H9 (cell line): ENCODE results near the gene PRKAG1. TPM values are rescaled to one million over a fixed set of nuclear protein-coding genes. Genes with fewer than 3 reads are reported as not detected.
A peak's percentile ranks its signal among the peaks of the same experiment; 100 is the strongest.

ENCODE experiments used
- DNase-seq: peaks from one replicate; pipeline ENCODE4 v3.0.0-alpha.2; 2017
- H2AFZ ChIP-seq: one replicate; pipeline ENCODE4 v1.6.1; 2013; ENCODE audit warnings: mild to moderate bottlenecking, low read length, control low read depth, moderate library complexity
- H2AK5ac ChIP-seq: 2 replicates; pipeline ENCODE4 v1.6.1; 2013; ENCODE audit warnings: low read length, control low read depth, mixed read lengths; ENCODE audit not compliant: insufficient read length
- H2BK120ac ChIP-seq: one replicate; pipeline ENCODE4 v1.6.1; 2013; ENCODE audit warnings: low read depth, mild to moderate bottlenecking, low read length, control low read depth, inconsistent platforms; ENCODE audit not compliant: poor library complexity, severe bottlenecking
- H2BK12ac ChIP-seq: 2 replicates; pipeline ENCODE4 v1.6.1; 2013; ENCODE audit warnings: low read length, control low read depth, mixed read lengths, low read depth; ENCODE audit not compliant: insufficient read length
- H2BK15ac ChIP-seq: 2 replicates; pipeline ENCODE4 v1.6.1; 2013; ENCODE audit warnings: low read depth, low read length, control low read depth
- H2BK20ac ChIP-seq: one replicate; pipeline ENCODE4 v1.6.1; 2013; ENCODE audit warnings: low read depth, mild to moderate bottlenecking, low read length, control low read depth, inconsistent platforms; ENCODE audit not compliant: poor library complexity, severe bottlenecking
- H2BK5ac ChIP-seq: 2 replicates; pipeline ENCODE4 v1.6.1; 2013; ENCODE audit warnings: low read length, control low read depth, mixed read lengths; ENCODE audit not compliant: insufficient read length
- H3K14ac ChIP-seq: 2 replicates; pipeline ENCODE4 v1.6.1; 2013; ENCODE audit warnings: low read length, control low read depth; ENCODE audit not compliant: insufficient read depth
- H3K18ac ChIP-seq: 2 replicates; pipeline ENCODE4 v1.6.1; 2013; ENCODE audit warnings: low read depth, mild to moderate bottlenecking, mixed read lengths, low read length, control low read depth; ENCODE audit not compliant: insufficient read length
- H3K23ac ChIP-seq: 2 replicates; pipeline ENCODE4 v1.6.1; 2013; ENCODE audit warnings: low read length, control low read depth, mixed read lengths, low read depth; ENCODE audit not compliant: insufficient read length
- H3K23me2 ChIP-seq: 2 replicates; pipeline ENCODE4 v1.6.1; 2013; ENCODE audit warnings: low read depth, mild to moderate bottlenecking, mixed read lengths, low read length, control low read depth; ENCODE audit not compliant: insufficient read length, poor library complexity, severe bottlenecking
- H3K27ac ChIP-seq: 2 replicates; pipeline ENCODE4 v1.5.1; 2013; ENCODE audit warnings: low read length, control low read depth, mixed read lengths, low read depth; ENCODE audit not compliant: insufficient read length
- H3K27me3 ChIP-seq: 2 replicates; pipeline ENCODE4 v1.6.1; 2013; ENCODE audit warnings: low read length, control low read depth, inconsistent platforms; ENCODE audit not compliant: insufficient read depth
- H3K4ac ChIP-seq: 2 replicates; pipeline ENCODE4 v1.6.1; 2013; ENCODE audit warnings: low read depth, mild to moderate bottlenecking, control low read depth, inconsistent platforms, low read length, moderate library complexity
- H3K4me1 ChIP-seq: 2 replicates; pipeline ENCODE4 v1.6.1; 2013; ENCODE audit warnings: low read length, control low read depth, inconsistent platforms; ENCODE audit not compliant: insufficient read depth
- H3K4me2 ChIP-seq: 2 replicates; pipeline ENCODE4 v1.6.1; 2013; ENCODE audit warnings: low read length, control low read depth, mixed read lengths; ENCODE audit not compliant: insufficient read length, insufficient read depth
- H3K56ac ChIP-seq: 2 replicates; pipeline ENCODE4 v1.6.1; 2013; ENCODE audit warnings: low read depth, mild to moderate bottlenecking, mixed read lengths, low read length, control low read depth; ENCODE audit not compliant: insufficient read length
- H3K79me1 ChIP-seq: 2 replicates; pipeline ENCODE4 v1.6.1; 2013; ENCODE audit warnings: low read depth, mild to moderate bottlenecking, moderate library complexity, low read length, control low read depth, inconsistent platforms; ENCODE audit not compliant: insufficient read depth, poor library complexity, severe bottlenecking
- H3K79me2 ChIP-seq: 2 replicates; pipeline ENCODE4 v1.6.1; 2013; ENCODE audit warnings: low read length, control low read depth, inconsistent platforms; ENCODE audit not compliant: insufficient read depth
- H3K9ac ChIP-seq: 2 replicates; pipeline ENCODE4 v1.6.1; 2013; ENCODE audit warnings: low read length, control low read depth, mixed read lengths; ENCODE audit not compliant: insufficient read length; ENCODE audit errors: extremely low read depth
- H3K9me3 ChIP-seq: one replicate; pipeline ENCODE4 v1.6.1; 2013; ENCODE audit warnings: low read depth, low read length, inconsistent platforms; ENCODE audit not compliant: control insufficient read depth
- H3T11ph ChIP-seq: one replicate; pipeline ENCODE4 v1.6.1; 2013; ENCODE audit warnings: mild to moderate bottlenecking, low read length, control low read depth, inconsistent platforms
- H4K20me1 ChIP-seq: one replicate; pipeline ENCODE4 v1.6.1; 2013; ENCODE audit not compliant: control insufficient read depth, insufficient read length, insufficient read depth
- H4K5ac ChIP-seq: 2 replicates; pipeline ENCODE4 v1.6.1; 2013; ENCODE audit warnings: low read depth, mild to moderate bottlenecking, mixed read lengths, low read length, control low read depth; ENCODE audit not compliant: insufficient read length
- H4K8ac ChIP-seq: replicated peaks from 2 replicates; pipeline ENCODE4 v1.6.1; 2013; ENCODE audit warnings: low read length, control low read depth, mixed read lengths, low read depth; ENCODE audit not compliant: insufficient read length
- H4K91ac ChIP-seq: 2 replicates; pipeline ENCODE4 v1.6.1; 2013; ENCODE audit warnings: low read depth, mild to moderate bottlenecking, moderate library complexity, mixed read lengths, low read length, control low read depth; ENCODE audit not compliant: insufficient read length
- H3K27ac Mint-ChIP-seq, 3 experiments: 2 replicates in 2 of 3; 3 replicates in 1 of 3; pipeline ENCODE4 v1.8.0; 2020 to 2021; ENCODE audit warnings: mixed read lengths in 3 of 3, mild to moderate bottlenecking in 1 of 3, moderate library complexity in 1 of 3
- H3K27me3 Mint-ChIP-seq: 2 replicates; pipeline ENCODE4 v1.8.0; 2021; ENCODE audit warnings: low read depth, mild to moderate bottlenecking, moderate library complexity, mixed read lengths
- H3K36me3 Mint-ChIP-seq, 3 experiments: 2 replicates in 2 of 3; 3 replicates in 1 of 3; pipeline ENCODE4 v1.8.0; 2020 to 2021; ENCODE audit warnings: low read depth in 3 of 3, mixed read lengths in 3 of 3; ENCODE audit not compliant: insufficient read depth in 1 of 3
- H3K4me1 Mint-ChIP-seq, 2 experiments: 2 replicates each; pipeline ENCODE4 v1.8.0; 2020; ENCODE audit warnings: mixed read lengths in 2 of 2
- H3K4me3 Mint-ChIP-seq, 2 experiments: 2 replicates in 1 of 2; 3 replicates in 1 of 2; pipeline ENCODE4 v1.8.0; 2020 to 2021; ENCODE audit warnings: mild to moderate bottlenecking in 2 of 2, mixed read lengths in 2 of 2, moderate library complexity in 1 of 2
- H3K9me3 Mint-ChIP-seq, 2 experiments: 2 replicates in 1 of 2; 3 replicates in 1 of 2; pipeline ENCODE4 v1.8.0; 2020; ENCODE audit warnings: mild to moderate bottlenecking in 2 of 2, mixed read lengths in 2 of 2, moderate library complexity in 1 of 2
- WGBS: extraction: QIAGEN DNeasy Blood & Tissue Kit; methylation state at CpG from one replicate; pipeline ENCODE4 v1.1.7; 2013; ENCODE audit warnings: missing lambda C conversion rate, low lambda C conversion rate, mixed read lengths; ENCODE audit not compliant: insufficient read length; ENCODE audit errors: extremely low coverage; 5-methylcytosine and 5-hydroxymethylcytosine counted together
- total RNA-seq: library from RNA; stranded (reverse); gene quantifications from 2 replicates; pipeline ENCODE4 v1.2.1, GENCODE V29; 2021
- TF ChIP-seq, protein P1 (sequence below): fragments of 200-600 bp; sonication (generic); conservative IDR thresholded peaks from 3 replicates; pipeline ENCODE4 v1.8.0; 2021; ENCODE audit warnings: antibody characterized with exemption, mild to moderate bottlenecking

Gene PRKAG1
- total RNA-seq, 1 experiment from 2014 or later = 34.8 TPM

DNA sequence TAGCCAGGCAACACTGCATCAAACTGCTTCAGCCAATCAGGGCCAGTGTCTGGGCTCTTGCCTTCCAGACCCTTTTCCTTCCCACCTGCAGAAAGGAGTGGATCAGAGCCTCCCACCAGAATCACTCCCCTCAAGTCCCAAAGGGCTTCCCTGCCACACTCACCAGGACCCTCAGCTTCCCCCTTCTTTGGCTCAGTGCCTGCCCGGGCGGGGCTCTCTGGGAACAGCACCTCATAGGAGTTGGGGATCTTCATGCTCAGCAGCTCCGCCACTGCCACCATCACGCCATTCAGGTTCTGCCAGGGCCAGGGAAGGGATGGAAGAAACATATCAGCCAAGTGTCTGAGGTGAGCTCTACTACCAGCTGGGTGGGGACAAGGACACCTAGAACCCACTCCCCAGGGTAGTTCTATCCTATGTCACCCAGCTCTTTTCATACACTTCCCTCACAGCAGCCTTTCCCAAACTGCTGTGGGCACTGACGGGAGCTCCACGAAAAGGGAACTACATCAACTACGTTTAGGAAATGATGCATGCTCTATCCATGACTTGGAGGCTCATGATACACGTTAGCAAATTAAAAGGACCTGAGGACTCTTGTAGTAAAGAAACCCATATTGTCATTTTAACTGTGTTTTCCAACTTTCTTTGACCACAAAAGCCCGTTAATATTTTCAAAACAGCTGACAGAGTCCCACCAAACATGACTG, 9.4 kb upstream of the PRKAG1 start:
- no peak overlapping the region for H3K9ac ChIP-seq
- H3K23ac ChIP-seq = no peak overlapping the region
- H3K79me2 ChIP-seq = no peaks in the 10 kb centered on the region
- TF ChIP-seq, protein P1, sequence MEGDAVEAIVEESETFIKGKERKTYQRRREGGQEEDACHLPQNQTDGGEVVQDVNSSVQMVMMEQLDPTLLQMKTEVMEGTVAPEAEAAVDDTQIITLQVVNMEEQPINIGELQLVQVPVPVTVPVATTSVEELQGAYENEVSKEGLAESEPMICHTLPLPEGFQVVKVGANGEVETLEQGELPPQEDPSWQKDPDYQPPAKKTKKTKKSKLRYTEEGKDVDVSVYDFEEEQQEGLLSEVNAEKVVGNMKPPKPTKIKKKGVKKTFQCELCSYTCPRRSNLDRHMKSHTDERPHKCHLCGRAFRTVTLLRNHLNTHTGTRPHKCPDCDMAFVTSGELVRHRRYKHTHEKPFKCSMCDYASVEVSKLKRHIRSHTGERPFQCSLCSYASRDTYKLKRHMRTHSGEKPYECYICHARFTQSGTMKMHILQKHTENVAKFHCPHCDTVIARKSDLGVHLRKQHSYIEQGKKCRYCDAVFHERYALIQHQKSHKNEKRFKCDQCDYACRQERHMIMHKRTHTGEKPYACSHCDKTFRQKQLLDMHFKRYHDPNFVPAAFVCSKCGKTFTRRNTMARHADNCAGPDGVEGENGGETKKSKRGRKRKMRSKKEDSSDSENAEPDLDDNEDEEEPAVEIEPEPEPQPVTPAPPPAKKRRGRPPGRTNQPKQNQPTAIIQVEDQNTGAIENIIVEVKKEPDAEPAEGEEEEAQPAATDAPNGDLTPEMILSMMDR = no peak
- WGBS = no CpG with 5 or more reads among the region's 9 CpGs
- H2BK15ac ChIP-seq = no peak overlapping the region
- H2BK120ac ChIP-seq = no peak overlapping the region
- H2AK5ac ChIP-seq = no peak overlapping the region
- H3K9me3 ChIP-seq = no peaks in the 10 kb centered on the region
- no peak overlapping the region for H2BK5ac ChIP-seq
- no peaks in the 10 kb centered on the region; the same call in 1 of the 2 replicates for H3K27me3 ChIP-seq
- DNase-seq = no peak
- no peak overlapping the region for H3K56ac ChIP-seq
- no peak overlapping the region for H2AFZ ChIP-seq
- no peaks in the 10 kb centered on the region for H4K20me1 ChIP-seq
- H3K4me1 ChIP-seq = no peaks in the 10 kb centered on the region
- H4K5ac ChIP-seq = no peak overlapping the region
- no peak overlapping the region for H3K4ac ChIP-seq
- H3T11ph ChIP-seq = no peak overlapping the region
- no peak overlapping the region for H3K4me3 Mint-ChIP-seq
- no peak overlapping the region for H2BK12ac ChIP-seq
- H2BK20ac ChIP-seq = no peak overlapping the region
- H3K9me3 Mint-ChIP-seq = no peaks in the 10 kb centered on the region
- no peaks in the 10 kb centered on the region for H3K4me1 Mint-ChIP-seq
- H3K79me1 ChIP-seq = no peaks in the 10 kb centered on the region
- peaks cover 48 to 95% (median 86%) of the 10 kb centered on the region in 3 experiments for H3K36me3 Mint-ChIP-seq
- no peaks in the 10 kb centered on the region; the same call in 1 of the 2 replicates for H3K27me3 Mint-ChIP-seq
- no peak overlapping the region for H4K8ac ChIP-seq
- no peak overlapping the region for H3K14ac ChIP-seq
- H3K27ac ChIP-seq = no peak overlapping the region
- no peak overlapping the region for H3K4me2 ChIP-seq
- H3K27ac Mint-ChIP-seq = 0 out of 7 replicates have a peak overlapping the region, but pooled peaks of 1 of the 3 experiments have one; percentile 23
- no peak overlapping the region for H3K18ac ChIP-seq
- H4K91ac ChIP-seq = no peak overlapping the region
- no peaks in the 10 kb centered on the region for H3K23me2 ChIP-seq
